ENCODE measurements around the gene MGST3.
"Not testable (repeated sequence)": the region's sequence is repeated elsewhere in the genome, so short reads cannot be mapped to it uniquely, and the experiment has no call there.

The MGST3 gene

DNA sequence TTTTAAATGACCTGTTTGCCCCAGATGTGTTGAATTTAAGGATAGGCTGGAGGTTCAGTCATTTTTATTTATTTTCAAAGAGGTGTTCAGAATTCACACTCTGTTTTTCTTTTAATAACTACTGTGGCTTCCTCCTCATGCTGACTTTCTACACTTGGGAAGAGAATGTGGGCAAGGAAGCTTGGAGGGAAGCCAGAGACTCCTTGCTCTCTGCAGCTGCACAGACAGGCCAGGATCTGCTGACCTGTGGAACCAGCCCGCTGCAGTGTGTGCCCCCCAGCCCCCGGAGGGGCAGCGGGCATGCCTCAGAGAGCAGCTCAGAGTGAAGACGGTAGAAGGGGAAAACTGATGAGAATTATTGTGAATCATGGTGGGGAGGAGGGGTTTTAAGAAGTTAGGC, 16.9 kb downstream of the MGST3 start:
- FAIRE-seq = no peak
- no peak for DNase-seq (ENCODE audit: extremely low spot score, insufficient read length, low read depth)

GRCh38 chr1:165648919-165649572, 18.0 kb downstream of the MGST3 start:
- DNase-seq (ENCODE audit: extremely low spot score, insufficient read length, low read depth) (no peak), FAIRE-seq (no peak)

DNA sequence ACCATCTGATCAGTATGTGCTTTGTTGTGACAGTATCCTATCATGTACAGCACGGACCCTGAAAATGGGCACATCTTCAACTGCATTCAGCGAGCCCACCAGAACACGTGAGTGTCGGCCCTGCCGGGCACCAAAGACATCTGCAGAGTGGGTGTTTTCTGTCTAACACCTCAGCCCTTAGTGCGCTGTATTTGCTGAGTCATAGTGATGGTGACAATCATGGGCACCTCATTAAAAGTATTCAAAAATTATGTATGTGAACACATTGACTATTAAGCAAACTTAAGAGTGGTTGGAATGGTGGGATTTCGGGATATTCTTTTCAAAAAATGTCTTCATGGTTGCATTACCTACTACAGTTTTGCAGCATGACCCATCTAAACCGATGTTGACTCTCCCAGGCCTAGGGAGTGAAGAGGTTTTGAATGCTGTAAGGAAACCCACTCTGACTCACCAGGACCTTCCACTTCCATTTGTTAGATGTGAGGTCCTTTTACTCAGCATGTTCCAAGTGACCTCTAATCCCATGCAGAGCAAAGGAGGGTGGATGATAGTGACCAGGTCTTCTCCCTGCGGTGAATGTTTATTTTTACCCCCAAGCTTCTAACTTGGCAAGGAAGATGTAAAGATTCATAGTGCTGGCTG, 20.1 kb downstream of the MGST3 start:
- no peak for FAIRE-seq
- no peak for DNase-seq (ENCODE audit: extremely low spot score, insufficient read length, low read depth)

- DNase-seq (ENCODE audit: extremely low spot score, insufficient read length, low read depth) = not testable (repeated sequence)
These were observed 27.9 kb downstream of the MGST3 start for GRCh38 chr1:165658766-165659580.

DNA sequence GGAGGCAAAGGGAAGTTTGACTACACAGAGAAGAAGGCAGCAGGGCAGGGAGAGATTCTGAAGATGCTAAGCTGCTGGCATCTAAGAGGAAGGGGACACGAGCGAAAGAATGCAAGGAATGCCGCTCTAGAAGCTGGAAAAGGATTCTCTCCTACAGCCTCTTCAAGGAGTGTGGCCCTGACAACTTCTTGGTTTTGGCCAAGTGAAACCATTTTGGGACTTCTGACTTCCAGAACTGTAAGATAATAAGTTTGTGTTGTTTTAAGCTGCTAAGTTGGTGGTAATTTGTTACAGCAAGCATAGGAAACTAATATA, 28.5 kb downstream of the MGST3 start:
- DNase-seq (ENCODE audit: extremely low spot score, insufficient read length, low read depth) = no peak
- no peak for FAIRE-seq

More at GRCh38 chr1:165658766-165659580, 27.9 kb downstream of the MGST3 start:
- not testable (repeated sequence) for FAIRE-seq

- no peak for DNase-seq (ENCODE audit: extremely low spot score, insufficient read length, low read depth)
These were observed 30.7 kb downstream of the MGST3 start for GRCh38 chr1:165661703-165662102.

GRCh38 chr1:165662186-165662585, 31.2 kb downstream of the MGST3 start:
- no peak for FAIRE-seq
- DNase-seq (ENCODE audit: extremely low spot score, insufficient read length, low read depth) = no peak

More at GRCh38 chr1:165661703-165662102, 30.7 kb downstream of the MGST3 start:
- FAIRE-seq = no peak

- FAIRE-seq (no peak), DNase-seq (ENCODE audit: extremely low spot score, insufficient read length, low read depth) (no peak)
These were observed 35.3 kb downstream of the MGST3 start for GRCh38 chr1:165666152-165666825.

DNA sequence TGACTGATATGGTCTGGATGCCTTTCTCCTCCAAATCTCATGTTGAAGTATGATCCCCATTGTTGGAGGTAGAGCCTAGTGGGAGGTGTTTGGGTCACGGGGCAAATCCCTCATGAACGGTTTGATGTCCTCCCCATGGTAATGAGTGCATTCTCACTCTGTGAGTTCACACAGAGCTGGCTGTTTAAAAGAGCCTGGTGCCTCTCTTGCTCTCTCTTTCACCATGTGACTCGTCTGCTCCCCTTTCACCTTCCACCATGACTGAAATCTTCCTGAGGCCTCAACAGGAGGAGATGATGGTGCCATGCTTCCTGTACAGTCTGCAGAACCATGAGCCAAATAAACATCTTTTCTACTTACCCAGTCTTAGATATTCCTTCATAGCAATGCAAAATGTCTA, 37.1 kb downstream of the MGST3 start:
- DNase-seq (ENCODE audit: extremely low spot score, insufficient read length, low read depth) (no peak), FAIRE-seq (no peak)

GRCh38 chr1:165671526-165671925, 40.5 kb downstream of the MGST3 start:
- FAIRE-seq = no peak

GRCh38 chr1:165674599-165674998, 43.6 kb downstream of the MGST3 start:
- FAIRE-seq (no peak), DNase-seq (ENCODE audit: extremely low spot score, insufficient read length, low read depth) (no peak)

More at GRCh38 chr1:165671526-165671925, 40.5 kb downstream of the MGST3 start:
- DNase-seq (ENCODE audit: extremely low spot score, insufficient read length, low read depth) = no peak

- no peak for FAIRE-seq
- DNase-seq (ENCODE audit: extremely low spot score, insufficient read length, low read depth) = no peak
These were observed 44.8 kb downstream of the MGST3 start for GRCh38 chr1:165675794-165676193.

DNA sequence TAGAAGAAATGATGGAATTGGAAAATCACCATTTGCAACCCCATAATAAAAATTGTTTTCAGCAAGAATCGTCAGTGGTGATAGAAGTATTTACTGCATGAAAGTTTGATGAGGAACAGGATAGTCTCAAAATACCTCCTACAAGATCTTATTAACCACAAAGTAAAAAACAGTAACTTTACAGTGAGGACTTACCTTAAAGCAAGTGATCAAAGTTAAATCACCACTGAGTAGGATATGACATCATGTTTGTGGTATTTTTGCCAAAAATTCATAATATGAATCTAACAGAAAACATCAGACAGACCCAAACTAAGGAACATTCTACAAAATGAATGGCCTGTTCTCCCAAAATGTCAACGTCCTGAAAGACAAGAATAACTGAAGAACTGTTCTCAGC, 47.5 kb downstream of the MGST3 start:
- DNase-seq (ENCODE audit: extremely low spot score, insufficient read length, low read depth) = no peak
- no peak for FAIRE-seq

DNA sequence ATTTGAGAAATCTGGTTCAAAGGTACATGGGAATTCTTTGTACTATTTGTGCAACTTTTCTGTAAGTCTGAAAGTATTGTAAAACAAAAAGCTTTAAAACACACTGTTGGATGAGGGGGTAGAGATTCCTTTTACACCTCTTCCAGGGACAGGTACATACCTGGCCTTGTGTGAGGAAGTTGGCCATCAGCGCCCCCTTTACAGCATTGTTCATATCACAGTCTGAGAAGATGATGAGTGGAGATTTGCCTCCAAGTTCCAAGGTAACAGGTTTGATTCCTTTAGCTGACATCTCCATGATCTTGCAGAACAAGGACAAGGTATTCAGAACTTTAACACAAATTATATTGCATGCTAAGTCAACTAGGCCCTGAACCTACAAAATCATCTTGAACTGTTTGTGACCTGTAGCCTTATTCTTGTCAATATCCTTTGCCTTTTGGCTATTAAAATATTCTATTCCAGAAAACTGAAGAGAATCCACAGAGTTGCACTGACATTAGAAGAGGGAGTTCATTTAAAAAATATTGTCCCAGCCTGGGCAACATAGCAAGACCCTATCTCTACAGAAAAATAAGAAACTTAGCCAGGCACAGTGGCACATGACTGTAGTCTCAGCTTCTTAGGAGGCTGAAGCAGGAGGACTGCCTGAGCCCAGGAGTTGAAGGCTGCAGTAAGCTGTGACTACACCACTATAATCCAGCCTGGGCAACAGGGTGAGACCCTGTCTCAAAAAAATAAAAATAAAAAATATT, 48.4 kb downstream of the MGST3 start:
- DNase-seq (ENCODE audit: extremely low spot score, insufficient read length, low read depth) (no peak), FAIRE-seq (peak; percentile 55)

DNA sequence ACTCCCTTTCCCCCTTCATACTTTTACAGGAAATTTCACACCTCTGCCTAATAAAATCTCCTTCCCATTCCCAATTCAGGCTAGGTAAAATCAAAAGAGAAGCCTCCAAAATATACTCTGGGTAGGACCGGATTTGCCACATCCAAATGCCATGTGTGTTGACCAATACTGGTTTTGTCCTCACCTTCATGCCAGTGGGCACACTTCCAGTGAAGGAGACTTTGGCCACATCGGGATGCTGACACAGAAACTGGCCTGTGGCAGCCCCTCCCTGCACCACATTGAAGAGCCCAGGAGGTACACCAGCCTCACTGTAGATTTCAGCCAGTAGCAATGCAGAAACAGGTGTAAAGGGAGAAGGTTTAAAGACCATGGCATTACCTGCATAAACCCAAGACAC, 49.3 kb downstream of the MGST3 start:
- DNase-seq (ENCODE audit: extremely low spot score, insufficient read length, low read depth) = no peak

GRCh38 chr1:165680773-165681172, 49.7 kb downstream of the MGST3 start:
- not testable (repeated sequence) for DNase-seq (ENCODE audit: extremely low spot score, insufficient read length, low read depth); FAIRE-seq

More for the DNA sequence above, 49.3 kb downstream of the MGST3 start:
- no peak for FAIRE-seq

GRCh38 chr1:165683848-165684485, 52.9 kb downstream of the MGST3 start:
- no peak for DNase-seq (ENCODE audit: extremely low spot score, insufficient read length, low read depth)
- FAIRE-seq = no peak

GRCh38 chr1:165686121-165686970, 55.3 kb downstream of the MGST3 start:
- peak; percentile 80 for FAIRE-seq
- no peak for DNase-seq (ENCODE audit: extremely low spot score, insufficient read length, low read depth)

Data from GM18507 (cell line).